HEK293 (cell line): ENCODE results near the gene TSPAN7.

ENCODE experiments used
- CTCF ChIA-PET: fragments of 350-600 bp; formaldehyde crosslinking; extraction: SDS; loops from one replicate; lab custom pipeline; 2021; ENCODE audit warnings: antibody characterized with exemption; lab: Yijun Ruan, JAX
- POLR2A ChIA-PET: fragments of 300-600 bp; formaldehyde crosslinking; extraction: SDS; loops from one replicate; lab custom pipeline; 2020; ENCODE audit warnings: antibody characterized with exemption, inconsistent platforms; lab: Yijun Ruan, JAX
- H3K27ac ChIP-seq: fragments of 200-500 bp; sonication (Bioruptor generic); 2 replicates; pipeline ENCODE4 v1.5.1; 2014; ENCODE audit warnings: low read depth, low read length, control low read depth, inconsistent platforms; ENCODE audit errors: extremely low read depth
- H3K36me3 ChIP-seq, 2 experiments: fragments of 200-500 bp in 1 of 2; sonication (Bioruptor generic) in 1 of 2; 1 replicate in 1 of 2; 2 replicates in 1 of 2; pipeline ENCODE4 v1.5.1; 2014 to 2017; ENCODE audit warnings: inconsistent platforms in 2 of 2, low read length in 2 of 2; ENCODE audit not compliant: control insufficient read depth in 2 of 2, insufficient read depth in 1 of 2
- H3K4me1 ChIP-seq: fragments of 200-500 bp; sonication (Bioruptor generic); 2 replicates; pipeline ENCODE4 v1.5.1; 2014; ENCODE audit warnings: mild to moderate bottlenecking, low read length, inconsistent platforms; ENCODE audit not compliant: control insufficient read depth, insufficient read depth
- H3K4me3 ChIP-seq: 2 replicates; pipeline ENCODE4 v1.5.1; 2011; ENCODE audit warnings: low read depth, mild to moderate bottlenecking, control low read depth, low read length, moderate library complexity
- H3K9me3 ChIP-seq: fragments of 200-500 bp; sonication (Bioruptor generic); 2 replicates; pipeline ENCODE4 v1.5.1; 2014; ENCODE audit warnings: low read depth, low read length, inconsistent platforms; ENCODE audit not compliant: control insufficient read depth, insufficient read depth
- BCL11A ChIP-seq: fragments of 450-650 bp; formaldehyde crosslinking; IDR thresholded peaks from 2 replicates; pipeline ENCODE4 v1.5.1; 2016; ENCODE audit warnings: low read depth, missing biosample characterization, missing genetic modification characterization
- GFI1B ChIP-seq: fragments of 450-650 bp; formaldehyde crosslinking; IDR thresholded peaks from 2 replicates; pipeline ENCODE4 v1.5.1; 2016; ENCODE audit warnings: missing biosample characterization, missing genetic modification characterization
- GLIS2 ChIP-seq: fragments of 450-650 bp; formaldehyde crosslinking; IDR thresholded peaks from 2 replicates; pipeline ENCODE4 v1.5.1; 2016; ENCODE audit warnings: missing biosample characterization, missing genetic modification characterization
- KLF1 ChIP-seq: fragments of 450-650 bp; formaldehyde crosslinking; IDR thresholded peaks from 2 replicates; pipeline ENCODE4 v1.5.1; 2016; ENCODE audit warnings: missing biosample characterization, missing genetic modification characterization
- KLF9 ChIP-seq: fragments of 450-650 bp; formaldehyde crosslinking; IDR thresholded peaks from 2 replicates; pipeline ENCODE4 v1.5.1; 2016; ENCODE audit warnings: missing biosample characterization, missing genetic modification characterization, low read depth
- MEIS1 ChIP-seq: sonication (generic); formaldehyde crosslinking; IDR thresholded peaks from 2 replicates; pipeline ENCODE4 v1.8.1; 2022; ENCODE audit warnings: missing genetic modification reagents, mild to moderate bottlenecking, borderline replicate concordance
- REPIN1 ChIP-seq: fragments of 450-650 bp; formaldehyde crosslinking; IDR thresholded peaks from 2 replicates; pipeline ENCODE4 v1.5.1; 2017; ENCODE audit warnings: missing biosample characterization, missing genetic modification characterization, low read depth
- SP7 ChIP-seq: fragments of 450-650 bp; formaldehyde crosslinking; IDR thresholded peaks from 2 replicates; pipeline ENCODE4 v1.5.1; 2016; ENCODE audit warnings: missing biosample characterization, missing genetic modification characterization
- TRIM28 ChIP-seq: IDR thresholded peaks from 2 replicates; pipeline ENCODE4 v1.6.1; 2011; ENCODE audit warnings: low read length, control low read depth, borderline replicate concordance
- YY2 ChIP-seq: fragments of 450-650 bp; formaldehyde crosslinking; IDR thresholded peaks from 2 replicates; pipeline ENCODE4 v1.5.1; 2016; ENCODE audit warnings: missing biosample characterization, missing genetic modification characterization
- ZFHX2 ChIP-seq: fragments of 450-650 bp; formaldehyde crosslinking; conservative IDR thresholded peaks from 2 replicates; pipeline ENCODE4 v1.5.1; 2016; ENCODE audit warnings: missing biosample characterization, missing genetic modification characterization
- ZNF10 ChIP-seq: fragments of 450-650 bp; formaldehyde crosslinking; IDR thresholded peaks from 2 replicates; pipeline ENCODE4 v1.5.1; 2017; ENCODE audit warnings: missing biosample characterization, missing genetic modification characterization
- ZNF138 ChIP-seq: fragments of 450-650 bp; formaldehyde crosslinking; IDR thresholded peaks from 2 replicates; pipeline ENCODE4 v1.5.1; 2016; ENCODE audit warnings: missing biosample characterization, missing genetic modification characterization, borderline replicate concordance
- ZNF202 ChIP-seq: fragments of 450-650 bp; formaldehyde crosslinking; IDR thresholded peaks from 2 replicates; pipeline ENCODE4 v1.5.1; 2016; ENCODE audit warnings: missing biosample characterization, missing genetic modification characterization, borderline replicate concordance
- ZNF404 ChIP-seq: fragments of 450-650 bp; formaldehyde crosslinking; IDR thresholded peaks from 2 replicates; pipeline ENCODE4 v1.5.1; 2017; ENCODE audit warnings: missing biosample characterization, missing genetic modification characterization
- ZNF416 ChIP-seq: fragments of 450-650 bp; formaldehyde crosslinking; IDR thresholded peaks from 2 replicates; pipeline ENCODE4 v1.5.1; 2016; ENCODE audit warnings: missing biosample characterization, missing genetic modification characterization
- ZNF501 ChIP-seq: fragments of 450-650 bp; formaldehyde crosslinking; IDR thresholded peaks from 2 replicates; pipeline ENCODE4 v1.5.1; 2016; ENCODE audit warnings: missing biosample characterization, missing genetic modification characterization
- ZNF510 ChIP-seq: fragments of 450-650 bp; formaldehyde crosslinking; IDR thresholded peaks from 2 replicates; pipeline ENCODE4 v1.5.1; 2018; ENCODE audit warnings: mild to moderate bottlenecking, missing genetic modification characterization, missing biosample characterization; ENCODE audit not compliant: insufficient replicate concordance
- ZNF548 ChIP-seq: fragments of 450-650 bp; formaldehyde crosslinking; IDR thresholded peaks from 2 replicates; pipeline ENCODE4 v1.5.1; 2016; ENCODE audit warnings: missing biosample characterization, missing genetic modification characterization
- ZNF549 ChIP-seq: fragments of 450-650 bp; IDR thresholded peaks from 2 replicates; pipeline ENCODE4 v1.5.1; 2018; ENCODE audit warnings: missing biosample characterization, missing genetic modification characterization, mild to moderate bottlenecking, inconsistent platforms, moderate library complexity
- ZNF768 ChIP-seq: fragments of 450-650 bp; formaldehyde crosslinking; IDR thresholded peaks from 2 replicates; pipeline ENCODE4 v1.5.1; 2018; ENCODE audit warnings: missing biosample characterization, mild to moderate bottlenecking, missing genetic modification characterization
- ZNF785 ChIP-seq: fragments of 450-650 bp; formaldehyde crosslinking; IDR thresholded peaks from 2 replicates; pipeline ENCODE4 v1.5.1; 2016; ENCODE audit warnings: missing biosample characterization, missing genetic modification characterization
- ZNF792 ChIP-seq: fragments of 450-650 bp; formaldehyde crosslinking; IDR thresholded peaks from 2 replicates; pipeline ENCODE4 v1.5.1; 2016; ENCODE audit warnings: missing biosample characterization, missing genetic modification characterization
- ZNF843 ChIP-seq: fragments of 450-650 bp; formaldehyde crosslinking; IDR thresholded peaks from 2 replicates; pipeline ENCODE4 v1.5.1; 2016; ENCODE audit warnings: missing biosample characterization, missing genetic modification characterization
- TF ChIP-seq, protein P1 (sequence below): fragments of 450-650 bp; formaldehyde crosslinking; IDR thresholded peaks from 2 replicates; pipeline ENCODE4 v1.5.1; 2016; ENCODE audit warnings: missing biosample characterization, missing genetic modification characterization
- TF ChIP-seq, protein P2 (sequence below): fragments of 450-650 bp; formaldehyde crosslinking; IDR thresholded peaks from 2 replicates; pipeline ENCODE4 v1.5.1; 2016; ENCODE audit warnings: missing biosample characterization, missing genetic modification characterization
- TF ChIP-seq, protein P3 (sequence below): fragments of 450-650 bp; formaldehyde crosslinking; IDR thresholded peaks from 2 replicates; pipeline ENCODE4 v1.5.0; 2017; ENCODE audit warnings: missing biosample characterization, missing genetic modification characterization, borderline replicate concordance
- TF ChIP-seq, protein P4 (sequence below): fragments of 450-650 bp; formaldehyde crosslinking; IDR thresholded peaks from 2 replicates; pipeline ENCODE4 v1.5.1; 2016; ENCODE audit warnings: missing biosample characterization, missing genetic modification characterization
- TF ChIP-seq, protein P5 (sequence below): fragments of 450-650 bp; formaldehyde crosslinking; IDR thresholded peaks from 2 replicates; pipeline ENCODE4 v1.5.1; 2016; ENCODE audit warnings: missing biosample characterization, missing genetic modification characterization

The TSPAN7 gene

DNA sequence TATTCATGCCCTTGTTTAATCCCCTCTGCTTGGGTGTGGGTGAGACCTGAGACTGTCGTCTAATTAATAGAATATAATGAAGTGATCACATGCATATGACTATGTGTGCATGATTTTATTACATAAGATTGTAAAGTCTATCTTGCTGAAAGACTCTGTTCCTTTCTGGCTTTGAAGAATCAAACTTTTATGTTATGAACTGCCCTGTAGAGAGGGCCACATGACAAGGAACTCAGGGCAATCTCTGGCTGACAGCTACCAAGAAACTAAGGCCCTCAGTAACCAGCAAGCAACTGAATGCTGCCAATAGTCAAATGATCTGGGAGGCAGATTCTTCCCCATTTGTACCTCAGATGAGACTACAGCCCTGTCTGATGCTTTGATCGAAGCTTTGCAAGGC lies 13.5 kb downstream of the TSPAN7 start:
- no peaks in the 10 kb centered on the region for H3K9me3 ChIP-seq
- TF ChIP-seq, protein P1, sequence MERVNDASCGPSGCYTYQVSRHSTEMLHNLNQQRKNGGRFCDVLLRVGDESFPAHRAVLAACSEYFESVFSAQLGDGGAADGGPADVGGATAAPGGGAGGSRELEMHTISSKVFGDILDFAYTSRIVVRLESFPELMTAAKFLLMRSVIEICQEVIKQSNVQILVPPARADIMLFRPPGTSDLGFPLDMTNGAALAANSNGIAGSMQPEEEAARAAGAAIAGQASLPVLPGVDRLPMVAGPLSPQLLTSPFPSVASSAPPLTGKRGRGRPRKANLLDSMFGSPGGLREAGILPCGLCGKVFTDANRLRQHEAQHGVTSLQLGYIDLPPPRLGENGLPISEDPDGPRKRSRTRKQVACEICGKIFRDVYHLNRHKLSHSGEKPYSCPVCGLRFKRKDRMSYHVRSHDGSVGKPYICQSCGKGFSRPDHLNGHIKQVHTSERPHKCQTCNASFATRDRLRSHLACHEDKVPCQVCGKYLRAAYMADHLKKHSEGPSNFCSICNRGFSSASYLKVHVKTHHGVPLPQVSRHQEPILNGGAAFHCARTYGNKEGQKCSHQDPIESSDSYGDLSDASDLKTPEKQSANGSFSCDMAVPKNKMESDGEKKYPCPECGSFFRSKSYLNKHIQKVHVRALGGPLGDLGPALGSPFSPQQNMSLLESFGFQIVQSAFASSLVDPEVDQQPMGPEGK (tag by site-specific recombination), result no peak
- TF ChIP-seq ZNF501 (no peak), REPIN1 (tag by site-specific recombination) (no peak), ZNF416 (tag by site-specific recombination) (no peak), ZNF792 (no peak), KLF1 (tag by site-specific recombination) (no peak), ZNF138 (no peak), MEIS1 (CRISPR knock-in tag) (no peak), ZNF768 (no peak), BCL11A (tag by site-specific recombination) (no peak), YY2 (tag by site-specific recombination) (no peak), ZFHX2 (tag by site-specific recombination) (no peak), ZNF785 (tag by site-specific recombination) (no peak), ZNF548 (no peak), TRIM28 (no peak), KLF9 (tag by site-specific recombination) (no peak)
- TF ChIP-seq, protein P2, sequence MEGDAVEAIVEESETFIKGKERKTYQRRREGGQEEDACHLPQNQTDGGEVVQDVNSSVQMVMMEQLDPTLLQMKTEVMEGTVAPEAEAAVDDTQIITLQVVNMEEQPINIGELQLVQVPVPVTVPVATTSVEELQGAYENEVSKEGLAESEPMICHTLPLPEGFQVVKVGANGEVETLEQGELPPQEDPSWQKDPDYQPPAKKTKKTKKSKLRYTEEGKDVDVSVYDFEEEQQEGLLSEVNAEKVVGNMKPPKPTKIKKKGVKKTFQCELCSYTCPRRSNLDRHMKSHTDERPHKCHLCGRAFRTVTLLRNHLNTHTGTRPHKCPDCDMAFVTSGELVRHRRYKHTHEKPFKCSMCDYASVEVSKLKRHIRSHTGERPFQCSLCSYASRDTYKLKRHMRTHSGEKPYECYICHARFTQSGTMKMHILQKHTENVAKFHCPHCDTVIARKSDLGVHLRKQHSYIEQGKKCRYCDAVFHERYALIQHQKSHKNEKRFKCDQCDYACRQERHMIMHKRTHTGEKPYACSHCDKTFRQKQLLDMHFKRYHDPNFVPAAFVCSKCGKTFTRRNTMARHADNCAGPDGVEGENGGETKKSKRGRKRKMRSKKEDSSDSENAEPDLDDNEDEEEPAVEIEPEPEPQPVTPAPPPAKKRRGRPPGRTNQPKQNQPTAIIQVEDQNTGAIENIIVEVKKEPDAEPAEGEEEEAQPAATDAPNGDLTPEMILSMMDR, result no peak
- TF ChIP-seq, protein P3, sequence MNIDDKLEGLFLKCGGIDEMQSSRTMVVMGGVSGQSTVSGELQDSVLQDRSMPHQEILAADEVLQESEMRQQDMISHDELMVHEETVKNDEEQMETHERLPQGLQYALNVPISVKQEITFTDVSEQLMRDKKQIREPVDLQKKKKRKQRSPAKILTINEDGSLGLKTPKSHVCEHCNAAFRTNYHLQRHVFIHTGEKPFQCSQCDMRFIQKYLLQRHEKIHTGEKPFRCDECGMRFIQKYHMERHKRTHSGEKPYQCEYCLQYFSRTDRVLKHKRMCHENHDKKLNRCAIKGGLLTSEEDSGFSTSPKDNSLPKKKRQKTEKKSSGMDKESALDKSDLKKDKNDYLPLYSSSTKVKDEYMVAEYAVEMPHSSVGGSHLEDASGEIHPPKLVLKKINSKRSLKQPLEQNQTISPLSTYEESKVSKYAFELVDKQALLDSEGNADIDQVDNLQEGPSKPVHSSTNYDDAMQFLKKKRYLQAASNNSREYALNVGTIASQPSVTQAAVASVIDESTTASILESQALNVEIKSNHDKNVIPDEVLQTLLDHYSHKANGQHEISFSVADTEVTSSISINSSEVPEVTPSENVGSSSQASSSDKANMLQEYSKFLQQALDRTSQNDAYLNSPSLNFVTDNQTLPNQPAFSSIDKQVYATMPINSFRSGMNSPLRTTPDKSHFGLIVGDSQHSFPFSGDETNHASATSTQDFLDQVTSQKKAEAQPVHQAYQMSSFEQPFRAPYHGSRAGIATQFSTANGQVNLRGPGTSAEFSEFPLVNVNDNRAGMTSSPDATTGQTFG (tag by site-specific recombination), result no peak
- TF ChIP-seq, protein P4, sequence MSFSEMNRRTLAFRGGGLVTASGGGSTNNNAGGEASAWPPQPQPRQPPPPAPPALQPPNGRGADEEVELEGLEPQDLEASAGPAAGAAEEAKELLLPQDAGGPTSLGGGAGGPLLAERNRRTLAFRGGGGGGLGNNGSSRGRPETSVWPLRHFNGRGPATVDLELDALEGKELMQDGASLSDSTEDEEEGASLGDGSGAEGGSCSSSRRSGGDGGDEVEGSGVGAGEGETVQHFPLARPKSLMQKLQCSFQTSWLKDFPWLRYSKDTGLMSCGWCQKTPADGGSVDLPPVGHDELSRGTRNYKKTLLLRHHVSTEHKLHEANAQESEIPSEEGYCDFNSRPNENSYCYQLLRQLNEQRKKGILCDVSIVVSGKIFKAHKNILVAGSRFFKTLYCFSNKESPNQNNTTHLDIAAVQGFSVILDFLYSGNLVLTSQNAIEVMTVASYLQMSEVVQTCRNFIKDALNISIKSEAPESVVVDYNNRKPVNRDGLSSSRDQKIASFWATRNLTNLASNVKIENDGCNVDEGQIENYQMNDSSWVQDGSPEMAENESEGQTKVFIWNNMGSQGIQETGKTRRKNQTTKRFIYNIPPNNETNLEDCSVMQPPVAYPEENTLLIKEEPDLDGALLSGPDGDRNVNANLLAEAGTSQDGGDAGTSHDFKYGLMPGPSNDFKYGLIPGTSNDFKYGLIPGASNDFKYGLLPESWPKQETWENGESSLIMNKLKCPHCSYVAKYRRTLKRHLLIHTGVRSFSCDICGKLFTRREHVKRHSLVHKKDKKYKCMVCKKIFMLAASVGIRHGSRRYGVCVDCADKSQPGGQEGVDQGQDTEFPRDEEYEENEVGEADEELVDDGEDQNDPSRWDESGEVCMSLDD (tag by site-specific recombination), result no peak
- CTCF ChIA-PET, result no interaction called here
- H3K36me3 ChIP-seq, result no peaks in the 10 kb centered on the region
- H3K4me1 ChIP-seq, result no peaks in the 10 kb centered on the region
- no peak overlapping the region for H3K27ac ChIP-seq
- POLR2A ChIA-PET, result no interaction called here
- no peak overlapping the region for H3K4me3 ChIP-seq

DNA sequence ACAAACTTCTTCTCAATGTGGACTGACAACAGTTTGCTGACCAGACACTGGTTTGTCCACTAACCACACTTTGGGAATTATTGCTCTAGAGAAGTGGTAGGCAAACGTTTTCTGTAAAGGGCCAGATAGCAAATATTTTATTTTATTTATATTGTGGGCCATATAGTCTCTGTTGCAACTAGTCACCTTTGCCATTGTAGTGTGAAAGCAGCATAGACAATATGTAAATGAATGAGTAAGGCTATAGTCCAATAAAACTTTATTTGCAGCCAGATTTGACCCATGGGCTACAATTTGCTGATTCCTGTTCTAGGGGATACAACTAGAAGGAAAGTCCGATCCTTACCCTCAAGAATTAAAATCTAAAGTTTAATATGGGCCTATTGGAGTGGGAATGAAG lies 14.5 kb downstream of the TSPAN7 start:
- Histone ChIP-seq H3K4me1 (no peaks in the 10 kb centered on the region), H3K36me3 (no peaks in the 10 kb centered on the region), H3K9me3 (no peaks in the 10 kb centered on the region), H3K27ac (no peak overlapping the region), H3K4me3 (no peak overlapping the region)
- CTCF ChIA-PET, result no interaction called here
- POLR2A ChIA-PET, result no interaction called here
- TF ChIP-seq ZNF510 (tag by site-specific recombination) (no peak), GLIS2 (tag by site-specific recombination) (no peak), ZNF843 (tag by site-specific recombination) (no peak), SP7 (tag by site-specific recombination) (no peak), GFI1B (tag by site-specific recombination) (no peak), ZNF548 (no peak), ZNF202 (no peak), ZNF404 (tag by site-specific recombination) (no peak), ZNF10 (no peak), ZNF549 (tag by site-specific recombination) (no peak), ZNF416 (tag by site-specific recombination) (no peak)
- TF ChIP-seq, protein P5, sequence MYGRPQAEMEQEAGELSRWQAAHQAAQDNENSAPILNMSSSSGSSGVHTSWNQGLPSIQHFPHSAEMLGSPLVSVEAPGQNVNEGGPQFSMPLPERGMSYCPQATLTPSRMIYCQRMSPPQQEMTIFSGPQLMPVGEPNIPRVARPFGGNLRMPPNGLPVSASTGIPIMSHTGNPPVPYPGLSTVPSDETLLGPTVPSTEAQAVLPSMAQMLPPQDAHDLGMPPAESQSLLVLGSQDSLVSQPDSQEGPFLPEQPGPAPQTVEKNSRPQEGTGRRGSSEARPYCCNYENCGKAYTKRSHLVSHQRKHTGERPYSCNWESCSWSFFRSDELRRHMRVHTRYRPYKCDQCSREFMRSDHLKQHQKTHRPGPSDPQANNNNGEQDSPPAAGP, result no peak
- TF ChIP-seq, all 188 proteins: peak for 0
